ENCODE measurements around the gene IL1RN.

GRCh38 chr2:113077921-113078320 lies 49.5 kb upstream of the IL1RN start:
- TF ChIP-seq CTCF (IDR thresholded peaks at IDR 0.05) (no peak), RFX5 (IDR thresholded peaks at IDR 0.05; ENCODE audit: low read length) (no peak)

All from SK-N-SH (cell line).